Vein endothelial cell (primary cell): ENCODE results near the gene ITFG2. TPM values are rescaled to one million over a fixed set of nuclear protein-coding genes. Genes with fewer than 3 reads are reported as not detected.

ENCODE experiments used
- total RNA-seq: library from RNA; depleted of rRNA; stranded (reverse); fragments of >200 nt; gene quantifications from 2 replicates; pipeline ENCODE4 v1.2.3, GENCODE V29; 2012

Gene ITFG2
- 18.9 and 20.2 TPM in 2 replicates for total RNA-seq

GRCh38 chr12:2812290-2813213, at the start of gene ITFG2:
ITFG2 (plus strand) TSS chr12:2812668; CDS start chr12:2812761, 93 bp downstream.

GRCh38 chr12:2794736-2795289, 17.7 kb upstream of the ITFG2 start, which contains the start of gene FKBP4:
FKBP4 (plus strand) TSS chr12:2794970; CDS start chr12:2795140, 170 bp downstream.

DNA sequence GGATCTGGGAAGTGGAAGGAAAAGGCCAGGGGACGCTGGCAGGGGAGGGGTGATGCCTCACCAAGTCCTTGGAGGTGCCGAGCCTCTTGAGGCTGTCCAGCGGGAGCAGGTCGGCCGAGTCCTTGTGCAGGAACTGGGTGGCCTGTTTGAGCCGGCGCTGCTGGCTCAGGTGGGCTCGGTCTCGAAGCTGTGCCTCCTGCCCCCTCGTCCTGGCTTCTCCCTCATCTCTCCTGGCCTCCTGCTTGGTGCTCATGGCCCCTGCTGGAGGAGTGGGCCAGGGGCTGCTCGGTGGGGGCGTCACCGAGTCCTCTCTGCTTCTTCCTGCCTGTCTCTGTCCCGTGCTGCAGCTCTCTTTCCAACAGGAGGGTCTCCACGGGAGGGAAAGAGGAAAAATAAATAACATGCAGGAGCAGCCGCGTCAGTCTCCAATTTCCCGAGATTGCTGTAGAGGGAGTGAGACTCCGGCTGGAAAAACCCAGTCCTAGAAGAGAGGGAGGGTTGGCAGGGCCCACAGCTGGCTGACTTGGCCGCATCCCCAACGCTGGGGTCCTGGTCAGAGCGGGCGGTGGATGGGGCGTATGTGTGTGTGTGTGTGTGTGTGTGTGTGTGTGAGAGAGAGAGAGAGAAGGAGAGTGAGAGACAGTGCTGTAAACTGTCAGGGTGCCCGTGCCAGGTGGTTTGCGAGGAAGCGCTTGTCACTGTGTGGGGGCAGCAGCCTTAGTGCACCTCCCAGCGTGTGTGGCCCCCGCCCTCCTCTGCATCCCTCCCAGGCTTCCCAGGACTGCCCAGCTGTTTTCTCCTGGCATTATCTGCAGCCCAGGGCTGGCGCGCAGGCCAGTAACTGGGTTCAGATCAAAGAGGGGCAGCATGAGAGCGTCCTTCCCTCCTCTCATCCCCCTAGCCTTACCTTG, 22.4 kb downstream of the ITFG2 start, which contains the start of gene NRIP2:
TSS of gene NRIP2 (minus strand) at position 455 of the 911 bp plus-strand sequence. CDS start at position 403, 52 bp downstream.

GRCh38 chr12:2857021-2857431, 44.6 kb downstream of the ITFG2 start, which contains the start of gene TEX52:
TEX52 (minus strand) TSS chr12:2857039; CDS start chr12:2857026, 13 bp downstream.

Other genes with a start within 250 kb of the ITFG2 start
- gene FKBP4, start 17.7 kb upstream of the ITFG2 start, total RNA-seq, result 45.7 and 49.3 TPM in 2 replicates
- gene NRIP2, start 22.4 kb downstream of the ITFG2 start, total RNA-seq, result not detected in 2 replicates
- not detected in 2 replicates for gene TEX52, start 44.4 kb downstream of the ITFG2 start, total RNA-seq
- 15.0 and 23.0 TPM in 2 replicates for gene FOXM1, start 64.5 kb downstream of the ITFG2 start, total RNA-seq
- gene RHNO1, start 64.6 kb downstream of the ITFG2 start, total RNA-seq, result 23.8 and 30.9 TPM in 2 replicates
- gene TULP3, start 78.2 kb downstream of the ITFG2 start, total RNA-seq, result 25.5 and 30.5 TPM in 2 replicates
- 43.1 and 49.4 TPM in 2 replicates for gene TEAD4, start 146.7 kb downstream of the ITFG2 start, total RNA-seq